ENCODE measurements around the gene OVCA2.

- TF ChIP-seq CTCF (IDR thresholded peaks at IDR 0.05): no peak
- TF ChIP-seq POLR2A (IDR thresholded peaks at IDR 0.05): peak in 2 of 4 donors; percentile 7 to 22
- peak in 1 of 4 donors; percentile 50 for TF ChIP-seq EP300 (IDR thresholded peaks at IDR 0.05)
Observed at GRCh38 chr17:2083613-2084035, 41.8 kb downstream of the OVCA2 start.

Measured in upper lobe of left lung (tissue), 4 donors.